Nephron (organoid): Measurements from ENCODE around the gene DEPDC4.
"Not testable (repeated sequence)": the region's sequence is repeated elsewhere in the genome, so short reads cannot be mapped to it uniquely, and the experiment has no call there.

Source experiments
- H3K27ac Mint-ChIP-seq, 3 experiments: 2 replicates each; pipeline ENCODE4 v1.8.0; 2020; ENCODE audit warnings: mixed read lengths in 3 of 3, mild to moderate bottlenecking in 2 of 3, moderate library complexity in 1 of 3
- H3K27me3 Mint-ChIP-seq: 2 replicates; pipeline ENCODE4 v1.8.0; 2021; ENCODE audit warnings: low read depth, mild to moderate bottlenecking, moderate library complexity, mixed read lengths
- H3K36me3 Mint-ChIP-seq: 2 replicates; pipeline ENCODE4 v1.8.0; 2020; ENCODE audit warnings: low read depth, mixed read lengths
- H3K4me1 Mint-ChIP-seq: 2 replicates; pipeline ENCODE4 v1.8.0; 2020; ENCODE audit warnings: mixed read lengths
- H3K4me3 Mint-ChIP-seq, 3 experiments: 2 replicates each; pipeline ENCODE4 v1.8.0; 2020; ENCODE audit warnings: mild to moderate bottlenecking in 3 of 3, mixed read lengths in 3 of 3, moderate library complexity in 2 of 3
- H3K9me3 Mint-ChIP-seq: 2 replicates; pipeline ENCODE4 v1.8.0; 2020; ENCODE audit warnings: mixed read lengths
- TF ChIP-seq, protein P1 (sequence below), 3 experiments: fragments of 200-600 bp; sonication (generic); IDR thresholded peaks; one replicate each; pipeline ENCODE4 v1.5.0; 2021; ENCODE audit warnings: antibody characterized with exemption in 3 of 3; ENCODE audit not compliant: unreplicated experiment in 3 of 3

DEPDC4 gene

DNA sequence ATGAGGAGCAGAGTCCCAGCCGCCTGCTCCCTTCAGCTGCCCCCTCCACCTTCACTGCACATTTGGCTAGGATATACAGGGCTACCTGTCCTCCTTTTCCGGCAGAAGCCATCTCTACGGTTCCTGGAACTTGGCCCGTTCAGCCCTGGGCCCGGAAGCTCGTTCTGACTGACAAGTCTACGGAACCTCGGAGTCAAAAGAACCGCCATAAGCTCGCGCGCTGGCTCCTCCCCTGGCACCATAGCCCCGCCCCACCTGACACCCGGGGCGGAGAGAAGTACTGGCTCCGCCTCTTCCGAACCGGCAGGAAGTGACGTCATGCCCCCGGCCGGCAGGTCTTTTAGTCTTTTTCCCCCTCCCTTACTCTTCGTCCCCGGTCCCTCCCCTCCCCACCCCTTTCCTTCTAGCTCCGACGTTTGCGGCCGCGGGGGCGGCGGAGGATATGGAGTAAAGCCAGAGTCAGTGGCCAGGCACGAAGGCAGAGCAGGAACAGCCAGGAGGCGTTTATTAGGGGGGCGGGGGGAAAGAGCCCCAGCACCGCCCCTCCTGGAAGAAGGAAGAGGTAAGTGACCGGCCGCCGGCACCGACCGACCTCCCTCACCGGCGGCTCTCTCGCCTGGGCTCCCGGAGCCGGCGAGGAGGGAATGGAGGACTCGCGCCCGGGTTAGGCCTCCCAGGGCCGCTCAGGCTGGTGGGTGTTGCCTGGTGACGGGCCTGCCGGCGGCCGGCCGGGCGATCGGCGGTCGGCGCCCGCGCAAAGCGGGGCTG is at the start of gene DEPDC4, which contains the start of gene SCYL2:
Gene DEPDC4 (minus strand): TSS at position 245 of the 768 bp plus-strand sequence. CDS start 3 bp downstream, at position 242.
Gene SCYL2 (plus strand): TSS at position 343 of the 768 bp plus-strand sequence. CDS start 15,794 bp downstream, outside the sequence.
- Mint-ChIP-seq H3K4me1 (peaks cover 23% of the 10 kb centered on the region), H3K27ac (peak within 1 kb of the TSS; percentile 98 to 99 (median 99)), H3K4me3 (peak within 1 kb of the TSS; percentile 98 to 99 (median 98)), H3K27me3 (no peaks in the 10 kb centered on the region), H3K9me3 (no peaks in the 10 kb centered on the region), H3K36me3 (no peaks in the 10 kb centered on the region)
- TF ChIP-seq, protein P1, sequence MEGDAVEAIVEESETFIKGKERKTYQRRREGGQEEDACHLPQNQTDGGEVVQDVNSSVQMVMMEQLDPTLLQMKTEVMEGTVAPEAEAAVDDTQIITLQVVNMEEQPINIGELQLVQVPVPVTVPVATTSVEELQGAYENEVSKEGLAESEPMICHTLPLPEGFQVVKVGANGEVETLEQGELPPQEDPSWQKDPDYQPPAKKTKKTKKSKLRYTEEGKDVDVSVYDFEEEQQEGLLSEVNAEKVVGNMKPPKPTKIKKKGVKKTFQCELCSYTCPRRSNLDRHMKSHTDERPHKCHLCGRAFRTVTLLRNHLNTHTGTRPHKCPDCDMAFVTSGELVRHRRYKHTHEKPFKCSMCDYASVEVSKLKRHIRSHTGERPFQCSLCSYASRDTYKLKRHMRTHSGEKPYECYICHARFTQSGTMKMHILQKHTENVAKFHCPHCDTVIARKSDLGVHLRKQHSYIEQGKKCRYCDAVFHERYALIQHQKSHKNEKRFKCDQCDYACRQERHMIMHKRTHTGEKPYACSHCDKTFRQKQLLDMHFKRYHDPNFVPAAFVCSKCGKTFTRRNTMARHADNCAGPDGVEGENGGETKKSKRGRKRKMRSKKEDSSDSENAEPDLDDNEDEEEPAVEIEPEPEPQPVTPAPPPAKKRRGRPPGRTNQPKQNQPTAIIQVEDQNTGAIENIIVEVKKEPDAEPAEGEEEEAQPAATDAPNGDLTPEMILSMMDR (IDR thresholded peaks at IDR 0.05; ENCODE audit: unreplicated experiment in 3 of 3): no peak

DNA sequence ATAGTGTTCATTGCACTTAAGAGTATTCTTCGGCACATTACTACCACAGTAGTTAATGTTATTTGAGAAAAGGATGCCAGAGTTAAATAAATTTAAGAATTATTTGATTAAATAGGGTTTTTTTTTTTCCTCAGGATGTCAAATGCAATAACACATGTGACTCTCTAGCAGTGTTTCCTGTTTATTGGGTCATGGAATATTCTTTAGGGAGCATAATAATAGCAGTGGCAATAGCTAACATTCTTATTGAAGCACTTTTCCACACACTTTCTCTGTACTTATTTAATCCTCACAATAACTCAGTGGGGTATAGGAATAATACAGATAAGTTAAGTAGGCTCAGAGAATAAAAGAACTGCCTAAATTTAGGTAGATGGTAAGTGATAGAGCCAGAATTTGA is 44.4 kb upstream of the DEPDC4 start:
- Mint-ChIP-seq H3K27ac (no peak overlapping the region), H3K4me1 (no peaks in the 10 kb centered on the region), H3K36me3 (peaks cover 70% of the 10 kb centered on the region), H3K4me3 (no peak overlapping the region), H3K9me3 (peaks cover 17% of the 10 kb centered on the region), H3K27me3 (no peaks in the 10 kb centered on the region)
- TF ChIP-seq, protein P1 (IDR thresholded peaks at IDR 0.05; ENCODE audit: unreplicated experiment in 3 of 3): no peak

DNA sequence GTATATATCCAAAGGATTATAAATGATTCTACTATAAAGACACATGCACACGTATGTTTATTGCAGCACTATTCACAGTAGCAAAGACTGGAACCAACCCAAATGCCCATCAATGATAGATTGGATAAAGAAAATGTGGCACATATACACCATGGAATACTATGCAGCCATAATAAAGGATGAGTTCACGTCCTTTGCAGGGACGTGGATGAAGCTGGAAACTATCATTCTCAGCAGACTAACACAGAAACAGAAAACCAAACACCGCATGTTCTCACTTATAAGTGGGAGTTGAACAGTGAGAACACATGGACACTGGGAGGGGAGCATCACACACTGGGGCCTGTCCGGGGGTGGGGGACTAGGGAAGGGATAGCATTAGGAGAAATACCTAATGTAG is 41.3 kb upstream of the DEPDC4 start:
- Mint-ChIP-seq H3K9me3 (peaks cover 46% of the 10 kb centered on the region), H3K36me3 (peaks cover 83% of the 10 kb centered on the region)
- not testable (repeated sequence) for H3K27me3 Mint-ChIP-seq, H3K4me1 Mint-ChIP-seq, H3K4me3 Mint-ChIP-seq, H3K27ac Mint-ChIP-seq

DNA sequence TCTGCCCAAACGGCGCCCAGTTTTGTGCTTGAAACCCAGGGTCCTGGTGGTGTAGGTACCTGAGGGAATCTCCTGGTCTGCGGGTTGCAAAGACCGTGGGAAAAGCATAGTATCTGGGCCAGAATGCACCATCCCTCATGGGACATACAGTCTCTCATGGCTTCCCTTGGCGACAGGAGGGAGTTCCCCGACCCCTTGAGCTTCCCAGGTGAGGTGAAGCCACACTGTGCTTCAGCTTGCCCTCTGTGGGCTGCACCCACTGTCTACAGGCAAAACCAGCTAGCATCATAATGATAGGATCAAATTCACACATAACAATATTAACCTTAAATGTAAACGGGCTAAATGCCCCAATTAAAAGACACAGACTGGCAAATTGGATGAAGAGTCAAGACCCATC is 37.5 kb upstream of the DEPDC4 start:
- not testable (repeated sequence) for H3K27ac Mint-ChIP-seq, H3K27me3 Mint-ChIP-seq, H3K4me1 Mint-ChIP-seq, H3K4me3 Mint-ChIP-seq
- H3K36me3 Mint-ChIP-seq: peaks cover 98% of the 10 kb centered on the region
- H3K9me3 Mint-ChIP-seq: peaks cover 80% of the 10 kb centered on the region

DNA sequence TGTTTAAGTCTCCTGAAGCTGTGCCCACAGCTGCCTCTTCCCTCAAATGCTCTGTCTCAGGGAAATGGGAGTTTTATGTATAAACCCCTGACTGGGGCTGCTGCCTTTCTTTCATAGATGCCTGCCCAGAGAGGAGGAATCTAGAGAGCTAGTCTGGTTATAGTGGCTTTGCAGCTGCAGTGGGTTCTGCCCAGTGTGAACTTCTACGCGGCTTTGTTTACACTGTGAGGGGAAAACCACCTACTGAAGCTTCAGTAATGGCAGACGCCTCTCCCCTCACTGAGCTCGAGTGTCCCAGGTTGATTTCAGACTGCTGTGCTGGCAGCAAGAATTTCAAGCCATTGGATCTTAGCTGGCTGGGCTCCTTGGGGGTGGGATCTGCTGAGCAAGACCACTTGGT is 37.0 kb upstream of the DEPDC4 start:
- Mint-ChIP-seq H3K27me3 (no peaks in the 10 kb centered on the region), H3K27ac (no peak overlapping the region), H3K9me3 (peaks cover 80% of the 10 kb centered on the region), H3K36me3 (peaks cover 98% of the 10 kb centered on the region), H3K4me1 (no peaks in the 10 kb centered on the region), H3K4me3 (no peak overlapping the region)
- TF ChIP-seq, protein P1 (IDR thresholded peaks at IDR 0.05; ENCODE audit: unreplicated experiment in 3 of 3): no peak

DNA sequence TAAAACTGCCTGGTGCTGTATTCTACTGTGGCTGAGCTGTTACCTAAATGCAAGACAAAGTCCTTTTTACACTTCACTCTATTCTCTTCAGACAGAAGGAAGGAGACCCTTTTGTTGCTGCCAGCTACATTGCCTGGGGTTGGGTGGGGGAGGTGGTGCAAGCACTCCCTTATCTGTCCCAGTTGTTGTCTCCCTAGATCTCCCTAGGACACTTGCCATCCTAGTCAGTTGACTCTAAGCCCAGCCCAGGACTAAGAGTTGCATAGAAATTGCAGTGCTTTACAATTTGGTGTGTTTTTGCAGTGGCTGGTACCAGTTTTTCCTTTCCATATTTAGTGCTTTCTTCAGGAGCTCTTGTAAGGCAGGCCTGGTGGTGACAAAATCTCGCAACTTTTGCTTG is 35.2 kb upstream of the DEPDC4 start:
- Mint-ChIP-seq H3K4me3 (no peak overlapping the region), H3K27me3 (no peaks in the 10 kb centered on the region), H3K36me3 (peaks cover 96% of the 10 kb centered on the region), H3K9me3 (peaks cover 73% of the 10 kb centered on the region), H3K4me1 (no peaks in the 10 kb centered on the region), H3K27ac (no peak overlapping the region)
- TF ChIP-seq, protein P1 (IDR thresholded peaks at IDR 0.05; ENCODE audit: unreplicated experiment in 3 of 3): no peak
